Activated naive CD8-positive, alpha-beta T cell treated with anti-CD3 and anti-CD28 coated beads, Interleukin-2, amount 50 U/mL, for 24 hours (primary cell): Measurements from ENCODE around the gene AP5Z1.
A peak's percentile ranks its signal among the peaks of the same experiment; 100 is the strongest.

Source experiments
- ATAC-seq: fragments of 150-1000 bp; cut with Tn5 transposase; one replicate; pipeline ENCODE4 v1.10.0; 2021
- DNase-seq: peaks from one replicate; pipeline ENCODE4 v3.0.0; 2021
- H3K27ac Mint-ChIP-seq: one replicate; pipeline ENCODE4 v1.8.0; 2021; ENCODE audit warnings: mild to moderate bottlenecking, mixed read lengths
- H3K27me3 Mint-ChIP-seq: one replicate; pipeline ENCODE4 v1.8.0; 2021; ENCODE audit warnings: mixed read lengths
- H3K36me3 Mint-ChIP-seq: one replicate; pipeline ENCODE4 v1.8.0; 2021; ENCODE audit warnings: low read depth, mixed read lengths
- H3K4me1 Mint-ChIP-seq: one replicate; pipeline ENCODE4 v1.8.0; 2021; ENCODE audit warnings: mixed read lengths
- H3K4me3 Mint-ChIP-seq: one replicate; pipeline ENCODE4 v1.8.0; 2021; ENCODE audit warnings: mild to moderate bottlenecking, moderate library complexity, mixed read lengths
- H3K9me3 Mint-ChIP-seq: one replicate; pipeline ENCODE4 v1.8.0; 2021; ENCODE audit warnings: mixed read lengths

Gene AP5Z1

DNA sequence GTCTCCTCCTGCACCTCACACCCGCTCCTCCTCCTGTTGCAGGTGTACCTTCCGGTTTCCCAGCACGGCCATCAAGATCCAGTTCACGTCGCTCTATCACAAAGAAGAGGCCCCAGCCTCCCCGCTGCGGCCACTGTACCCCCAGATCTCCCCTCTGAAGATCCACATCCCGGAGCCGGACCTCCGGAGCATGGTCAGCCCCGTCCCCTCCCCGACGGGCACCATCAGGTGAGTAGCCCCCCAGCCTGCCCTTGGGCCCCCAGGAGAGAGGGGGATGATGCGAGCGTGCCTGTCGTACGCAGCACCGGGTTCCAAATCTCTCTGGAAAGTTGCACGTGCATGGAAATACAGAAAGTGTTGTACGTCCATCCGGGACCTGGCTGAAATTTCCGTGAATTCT, 34.6 kb upstream of the AP5Z1 start:
- H3K36me3 Mint-ChIP-seq: peaks cover 23% of the 10 kb centered on the region
- H3K4me1 Mint-ChIP-seq: peaks cover 66% of the 10 kb centered on the region
- DNase-seq (no peak), ATAC-seq (no peak)
- H3K27ac Mint-ChIP-seq: peak overlapping the region; percentile 31
- H3K4me3 Mint-ChIP-seq: no peak overlapping the region
- no peaks in the 10 kb centered on the region for H3K27me3 Mint-ChIP-seq
- no peaks in the 10 kb centered on the region for H3K9me3 Mint-ChIP-seq

GRCh38 chr7:4742051-4742573, 33.3 kb upstream of the AP5Z1 start:
- Mint-ChIP-seq H3K27ac (peak overlapping the region; percentile 17), H3K27me3 (no peaks in the 10 kb centered on the region), H3K4me3 (no peak overlapping the region), H3K9me3 (no peaks in the 10 kb centered on the region), H3K36me3 (peaks cover 28% of the 10 kb centered on the region), H3K4me1 (peaks cover 78% of the 10 kb centered on the region)
- ATAC-seq (peak; percentile 37), DNase-seq (no peak)

GRCh38 chr7:4742852-4743251, 32.6 kb upstream of the AP5Z1 start:
- Mint-ChIP-seq H3K9me3 (no peaks in the 10 kb centered on the region), H3K4me1 (peaks cover 85% of the 10 kb centered on the region), H3K36me3 (peaks cover 31% of the 10 kb centered on the region), H3K27ac (no peak overlapping the region), H3K4me3 (no peak overlapping the region), H3K27me3 (no peaks in the 10 kb centered on the region)
- ATAC-seq (no peak), DNase-seq (no peak)

- Mint-ChIP-seq H3K36me3 (peaks cover 38% of the 10 kb centered on the region), H3K27me3 (no peaks in the 10 kb centered on the region), H3K27ac (peak overlapping the region; percentile 88), H3K4me1 (peaks cover 79% of the 10 kb centered on the region), H3K4me3 (peak overlapping the region; percentile 81), H3K9me3 (no peaks in the 10 kb centered on the region)
- DNase-seq (peak; percentile 80), ATAC-seq (peak; percentile 76)
Observed at GRCh38 chr7:4744391-4745264, 30.8 kb upstream of the AP5Z1 start.

DNA sequence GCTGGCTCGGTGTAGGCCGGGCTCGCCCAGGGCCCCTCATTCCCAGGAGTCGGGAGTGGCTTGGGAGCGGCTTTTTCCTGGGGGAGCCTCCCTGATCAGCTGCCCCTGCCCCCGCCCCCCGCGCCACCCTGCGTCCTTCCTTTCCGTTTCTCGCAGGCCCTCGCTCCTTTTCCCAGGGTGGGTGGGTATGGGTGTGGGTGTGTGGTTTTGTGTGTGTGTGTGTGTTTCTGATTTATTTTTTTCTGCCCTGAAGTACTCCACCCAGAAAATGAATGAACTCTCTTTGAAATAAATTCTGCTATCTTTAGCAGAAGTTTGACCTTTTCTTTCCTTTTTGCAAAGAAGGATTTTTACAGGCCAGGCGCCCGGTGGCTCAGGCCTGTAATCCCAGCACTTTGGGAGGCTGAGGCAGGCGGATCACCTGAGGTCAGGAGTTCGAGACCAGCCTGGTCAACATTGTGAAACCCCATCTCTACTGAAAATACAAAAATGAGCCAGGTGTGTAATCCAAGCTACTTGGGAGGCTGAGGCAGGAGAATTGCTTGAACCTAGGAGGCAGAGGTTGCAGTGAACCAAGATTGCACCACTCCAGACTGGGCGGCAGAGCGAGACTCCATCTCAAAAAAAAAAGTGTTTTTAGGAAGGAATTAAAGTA, 30.0 kb upstream of the AP5Z1 start:
- no peaks in the 10 kb centered on the region for H3K27me3 Mint-ChIP-seq

DNA sequence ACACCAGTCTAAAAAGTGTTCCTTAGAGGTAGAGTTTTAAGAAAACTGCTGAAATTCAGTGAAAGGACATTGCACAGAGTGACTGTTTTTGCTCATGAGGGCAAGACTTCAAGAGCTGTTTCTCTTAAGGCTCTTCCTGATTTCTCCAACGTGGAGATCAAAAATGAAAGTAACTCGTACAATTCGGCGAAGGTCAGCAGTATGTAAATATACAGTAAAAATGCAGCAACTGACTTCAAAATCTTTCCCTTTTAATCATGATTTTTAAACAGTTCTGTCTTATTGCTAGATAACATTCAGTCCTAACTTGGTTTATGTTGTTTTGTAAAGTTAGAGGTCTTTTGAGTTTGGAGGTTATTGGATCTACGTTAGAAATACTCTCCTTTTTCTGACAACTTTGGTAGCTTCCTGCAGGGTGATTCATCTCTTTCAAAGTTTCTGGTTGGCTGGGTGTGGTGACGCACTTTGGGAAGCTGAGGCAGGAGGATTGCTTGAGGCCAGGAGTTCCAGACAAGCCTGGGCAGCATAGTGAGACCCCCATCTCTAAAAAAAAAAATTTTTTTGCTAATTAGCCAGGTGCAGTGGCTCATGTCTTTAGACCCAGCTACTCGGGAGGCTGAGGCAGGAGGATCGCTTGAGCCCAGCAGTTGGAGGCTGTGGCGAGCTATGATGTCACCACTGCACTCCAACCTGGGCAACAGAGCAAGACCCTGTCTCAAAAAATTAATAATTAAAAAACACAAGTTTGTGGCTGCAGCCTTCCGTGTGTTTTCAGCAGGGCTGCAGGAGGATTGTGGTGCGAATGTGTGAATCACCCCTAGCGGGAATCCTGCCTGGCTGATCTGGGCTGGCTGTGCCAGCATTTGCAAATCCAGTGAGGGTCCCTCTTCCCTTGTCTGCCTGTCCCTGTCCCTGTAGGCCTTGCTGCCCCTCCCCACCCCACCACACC, 29.2 kb upstream of the AP5Z1 start:
- Mint-ChIP-seq H3K36me3 (peaks cover 34% of the 10 kb centered on the region), H3K4me1 (peaks cover 72% of the 10 kb centered on the region), H3K27me3 (no peaks in the 10 kb centered on the region), H3K27ac (peak overlapping the region; percentile 88), H3K4me3 (peak overlapping the region; percentile 81), H3K9me3 (no peaks in the 10 kb centered on the region)
- ATAC-seq (no peak), DNase-seq (no peak)

More for the DNA sequence above, 30.0 kb upstream of the AP5Z1 start:
- ATAC-seq: peak; percentile 6
- DNase-seq: no peak
- H3K36me3 Mint-ChIP-seq: peaks cover 38% of the 10 kb centered on the region
- peak overlapping the region; percentile 81 for H3K4me3 Mint-ChIP-seq
- H3K9me3 Mint-ChIP-seq: no peaks in the 10 kb centered on the region
- peaks cover 75% of the 10 kb centered on the region for H3K4me1 Mint-ChIP-seq
- H3K27ac Mint-ChIP-seq: peak overlapping the region; percentile 88

DNA sequence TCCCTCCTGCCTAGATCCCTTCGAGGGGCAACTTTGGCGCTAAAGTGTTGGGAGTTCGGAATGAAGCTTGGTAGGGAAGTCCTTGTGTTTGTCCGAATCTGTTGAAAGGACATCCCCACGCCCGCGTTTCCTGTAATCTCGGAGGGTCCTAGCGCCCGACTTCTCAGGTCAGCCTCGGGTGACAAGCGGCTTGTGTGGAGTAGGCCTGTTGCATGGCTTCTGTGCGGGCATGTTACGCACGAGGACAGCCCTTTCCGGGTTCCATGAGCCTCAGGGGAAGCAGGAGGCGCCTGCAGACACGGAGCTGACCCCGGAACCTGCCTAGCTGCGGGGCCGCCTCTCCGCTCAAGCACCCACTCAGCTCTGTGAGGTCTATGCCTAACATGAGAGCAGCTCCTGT, 28.4 kb upstream of the AP5Z1 start:
- peak overlapping the region; percentile 79 for H3K27ac Mint-ChIP-seq
- H3K27me3 Mint-ChIP-seq: no peaks in the 10 kb centered on the region
- H3K4me3 Mint-ChIP-seq: no peak overlapping the region
- DNase-seq (no peak), ATAC-seq (no peak)
- H3K4me1 Mint-ChIP-seq: peaks cover 66% of the 10 kb centered on the region
- H3K36me3 Mint-ChIP-seq: peaks cover 29% of the 10 kb centered on the region
- H3K9me3 Mint-ChIP-seq: no peaks in the 10 kb centered on the region

DNA sequence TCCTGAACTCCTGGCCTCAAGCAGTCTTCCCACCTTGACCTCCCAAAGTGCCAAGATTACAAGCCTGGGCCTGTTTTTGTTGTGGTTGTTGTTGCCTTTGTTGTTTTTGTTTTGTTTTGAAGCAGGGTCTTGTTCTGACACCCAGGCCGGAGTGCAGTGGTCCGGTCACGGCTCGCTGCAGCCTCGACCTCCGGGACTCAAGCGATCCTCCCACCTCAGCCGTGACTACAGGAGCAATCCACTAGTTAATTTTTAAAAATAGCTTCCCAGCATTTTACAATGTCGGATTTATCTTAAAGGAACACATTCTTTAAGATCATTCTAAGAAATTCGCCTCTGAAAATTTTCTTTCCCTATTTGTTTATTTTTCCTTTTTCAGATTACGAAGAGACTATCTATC, 27.7 kb upstream of the AP5Z1 start:
- Mint-ChIP-seq H3K27me3 (no peaks in the 10 kb centered on the region), H3K27ac (peak overlapping the region; percentile 79), H3K36me3 (peaks cover 24% of the 10 kb centered on the region), H3K4me3 (peak overlapping the region; percentile 32), H3K9me3 (no peaks in the 10 kb centered on the region), H3K4me1 (peaks cover 63% of the 10 kb centered on the region)
- no peak for DNase-seq
- ATAC-seq: no peak

GRCh38 chr7:4748231-4748681, 27.2 kb upstream of the AP5Z1 start:
- Mint-ChIP-seq H3K4me1 (peaks cover 64% of the 10 kb centered on the region), H3K4me3 (peak overlapping the region; percentile 32), H3K27ac (peak overlapping the region; percentile 79), H3K9me3 (no peaks in the 10 kb centered on the region), H3K27me3 (no peaks in the 10 kb centered on the region), H3K36me3 (peaks cover 22% of the 10 kb centered on the region)
- DNase-seq (no peak), ATAC-seq (peak; percentile 3)

GRCh38 chr7:4749363-4749762, 26.1 kb upstream of the AP5Z1 start:
- DNase-seq (no peak), ATAC-seq (no peak)
- Mint-ChIP-seq H3K36me3 (peaks cover 21% of the 10 kb centered on the region), H3K27me3 (no peaks in the 10 kb centered on the region), H3K4me1 (peaks cover 58% of the 10 kb centered on the region), H3K4me3 (no peak overlapping the region), H3K9me3 (no peaks in the 10 kb centered on the region), H3K27ac (peak overlapping the region; percentile 79)

- H3K9me3 Mint-ChIP-seq: no peaks in the 10 kb centered on the region
- peaks cover 22% of the 10 kb centered on the region for H3K36me3 Mint-ChIP-seq
- ATAC-seq (no peak), DNase-seq (no peak)
- H3K4me1 Mint-ChIP-seq: peaks cover 53% of the 10 kb centered on the region
- no peak overlapping the region for H3K4me3 Mint-ChIP-seq
- no peak overlapping the region for H3K27ac Mint-ChIP-seq
- no peaks in the 10 kb centered on the region for H3K27me3 Mint-ChIP-seq
Observed at GRCh38 chr7:4749798-4750197, 25.6 kb upstream of the AP5Z1 start.

DNA sequence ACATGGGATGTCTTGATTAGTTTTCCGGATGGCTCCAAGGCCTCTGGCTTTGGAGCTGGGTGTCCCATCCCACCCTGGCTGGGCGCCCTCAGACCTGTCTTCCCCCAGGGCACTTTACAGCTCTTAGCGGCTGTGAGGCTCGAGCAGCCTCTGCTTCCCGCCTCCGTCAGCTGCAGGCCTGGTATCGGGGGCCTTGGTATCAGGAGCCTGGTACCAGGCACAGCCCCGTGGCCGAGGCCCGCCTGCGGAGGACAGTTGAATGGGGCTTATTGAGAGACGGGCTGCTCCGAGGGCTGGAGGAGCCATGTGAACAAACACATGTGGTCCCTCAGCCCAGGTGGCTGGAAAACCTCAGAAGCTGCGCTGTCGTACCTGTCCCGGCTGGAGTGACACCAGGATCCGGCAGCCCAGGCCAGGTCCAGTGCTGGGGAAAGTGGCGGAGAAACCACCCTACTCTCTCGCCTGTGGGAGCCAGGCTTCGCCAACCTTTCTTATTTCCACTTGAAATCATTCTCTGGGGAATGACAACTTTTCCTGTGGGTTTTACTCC, 23.9 kb upstream of the AP5Z1 start:
- Mint-ChIP-seq H3K4me3 (no peak overlapping the region), H3K27ac (no peak overlapping the region), H3K27me3 (no peaks in the 10 kb centered on the region), H3K4me1 (peaks cover 37% of the 10 kb centered on the region), H3K9me3 (no peaks in the 10 kb centered on the region), H3K36me3 (peaks cover 22% of the 10 kb centered on the region)
- no peak for ATAC-seq
- no peak for DNase-seq

DNA sequence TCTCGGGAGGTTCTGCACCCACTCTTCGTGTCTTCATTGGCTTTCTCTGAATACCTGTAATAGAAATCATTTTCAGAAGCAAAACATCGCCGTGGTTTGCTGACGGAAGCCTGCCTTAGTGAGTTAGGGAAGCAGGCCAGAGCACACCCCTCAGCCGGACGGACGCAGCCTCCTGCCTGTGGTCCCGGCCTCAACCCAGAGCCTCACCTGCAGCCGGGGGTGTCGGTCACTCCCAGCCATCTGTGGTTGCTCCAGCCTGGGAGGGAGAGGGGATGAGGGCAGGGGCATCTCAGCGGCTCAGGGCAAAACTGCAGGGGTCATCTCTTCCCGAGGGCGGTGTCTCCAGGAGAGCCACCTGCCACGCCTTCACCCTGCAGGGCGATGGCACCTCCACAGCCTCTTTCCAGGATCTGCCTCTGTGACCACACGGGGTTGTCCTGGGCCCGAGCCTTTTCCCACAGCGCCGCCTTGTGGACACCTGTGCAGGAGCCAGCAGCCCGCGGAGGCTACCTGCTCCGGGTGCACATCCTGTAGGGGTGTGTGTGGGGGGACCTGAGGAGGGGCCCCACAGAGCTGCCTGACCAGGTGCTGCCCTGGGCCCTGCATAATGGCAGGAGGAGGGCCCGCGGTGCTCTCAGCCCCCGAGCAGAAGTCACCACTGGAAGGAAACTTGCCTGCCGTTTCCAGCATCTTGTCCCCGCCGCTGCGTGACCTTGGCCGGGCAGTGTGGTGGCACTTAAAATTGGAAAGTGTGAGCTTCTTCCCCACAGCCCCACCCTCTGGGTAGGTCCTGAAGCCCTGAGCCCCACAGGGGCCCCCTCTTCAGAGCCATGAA, 21.6 kb upstream of the AP5Z1 start:
- no peaks in the 10 kb centered on the region for H3K9me3 Mint-ChIP-seq
- H3K27ac Mint-ChIP-seq: no peak overlapping the region
- peak; percentile 89 for DNase-seq
- H3K4me3 Mint-ChIP-seq: no peak overlapping the region
- H3K27me3 Mint-ChIP-seq: no peaks in the 10 kb centered on the region
- H3K4me1 Mint-ChIP-seq: peaks cover 17% of the 10 kb centered on the region
- peaks cover 12% of the 10 kb centered on the region for H3K36me3 Mint-ChIP-seq
- ATAC-seq: peak; percentile 88
